Thyroid gland (tissue), 4 donors: ENCODE results near the gene CEP126. TPM values are rescaled to one million over a fixed set of nuclear protein-coding genes. Genes with fewer than 3 reads are reported as not detected.

Experiments
- DNase-seq, 2 donors: peaks; one replicate each; pipeline ENCODE4 v3.0.0-alpha.2; 2019
- H3K27ac ChIP-seq, 3 donors: fragments of 200-600 bp; sonication (generic); 1 replicate in 2 of 3; 2 replicates in 1 of 3; pipeline ENCODE4 v1.5.1; 2016 to 2019; ENCODE audit warnings: mild to moderate bottlenecking in 1 of 3, moderate library complexity in 1 of 3
- H3K27me3 ChIP-seq: fragments of 200-600 bp; sonication (generic); one replicate; pipeline ENCODE4 v1.5.1; 2019
- H3K36me3 ChIP-seq, 2 donors: fragments of 200-600 bp; sonication (generic); one replicate each; pipeline ENCODE4 v1.5.1; 2016 to 2019
- H3K4me1 ChIP-seq, 2 donors: fragments of 200-600 bp; sonication (generic); one replicate each; pipeline ENCODE4 v1.5.1; 2017 to 2019
- H3K4me3 ChIP-seq, 3 donors: fragments of 200-600 bp; sonication (generic); replicated peaks in 1 of 3; 1 replicate in 2 of 3; 2 replicates in 1 of 3; pipeline ENCODE4 v1.5.1; 2016; ENCODE audit warnings: mild to moderate bottlenecking in 1 of 3
- H3K9me3 ChIP-seq: fragments of 200-600 bp; sonication (generic); one replicate; pipeline ENCODE4 v1.5.1; 2017
- POLR2A ChIP-seq, 2 donors: fragments of 450-650 bp; IDR thresholded peaks; one replicate each; pipeline ENCODE4 v1.6.1; 2017; ENCODE audit warnings: antibody characterized with exemption in 2 of 2, mild to moderate bottlenecking in 2 of 2, moderate library complexity in 1 of 2
- WGBS, 2 donors: methylation state at CpG; one replicate each; pipeline ENCODE4 v1.1.5; 2017; 5-methylcytosine and 5-hydroxymethylcytosine counted together
- intact Hi-C: fragments of 100-400 bp; cut with DNase I; formaldehyde crosslinking; loops from one replicate; pipeline ENCODE4 v1.15.1; 2023
- total RNA-seq, 4 donors: library from RNA; depleted of rRNA; stranded (reverse); fragments of >200 nt; gene quantifications; one replicate each; pipeline ENCODE4 v1.2.3, GENCODE V29; 2016
- TF ChIP-seq, protein P1 (sequence below), 6 experiments: fragments of 200-600 bp in 3 of 6; fragments of 450-650 bp in 3 of 6; sonication (generic) in 3 of 6; IDR thresholded peaks; one replicate each; pipeline ENCODE4 v1.5.1; 2016 to 2019; ENCODE audit warnings: antibody characterized with exemption in 6 of 6, mild to moderate bottlenecking in 2 of 6, inconsistent platforms in 1 of 6, moderate library complexity in 1 of 6

CEP126 gene
- total RNA-seq, 4 donors from 2014 or later: 6.3 to 10.6 (median 8.1) TPM

DNA sequence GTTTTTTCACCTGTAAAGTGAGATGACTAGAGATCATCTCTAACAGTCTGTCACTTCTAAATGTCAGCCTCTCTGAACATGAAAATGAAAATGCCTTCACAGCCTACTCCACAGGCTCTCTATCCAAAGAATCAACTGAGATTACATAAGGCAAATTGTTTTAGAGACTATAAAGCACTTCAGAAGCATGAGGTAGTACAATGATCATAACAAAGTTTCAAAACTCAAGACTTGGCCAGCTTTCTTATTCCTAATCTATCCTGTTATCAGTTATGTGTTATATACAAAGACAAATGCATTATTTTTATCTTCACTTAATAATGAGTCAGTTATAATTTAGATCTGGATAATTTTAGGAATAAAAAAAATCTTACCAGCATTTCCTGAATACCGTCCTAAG is 20.3 kb upstream of the CEP126 start:
- no peak for TF ChIP-seq POLR2A (IDR thresholded peaks at IDR 0.05)
- TF ChIP-seq, protein P1, sequence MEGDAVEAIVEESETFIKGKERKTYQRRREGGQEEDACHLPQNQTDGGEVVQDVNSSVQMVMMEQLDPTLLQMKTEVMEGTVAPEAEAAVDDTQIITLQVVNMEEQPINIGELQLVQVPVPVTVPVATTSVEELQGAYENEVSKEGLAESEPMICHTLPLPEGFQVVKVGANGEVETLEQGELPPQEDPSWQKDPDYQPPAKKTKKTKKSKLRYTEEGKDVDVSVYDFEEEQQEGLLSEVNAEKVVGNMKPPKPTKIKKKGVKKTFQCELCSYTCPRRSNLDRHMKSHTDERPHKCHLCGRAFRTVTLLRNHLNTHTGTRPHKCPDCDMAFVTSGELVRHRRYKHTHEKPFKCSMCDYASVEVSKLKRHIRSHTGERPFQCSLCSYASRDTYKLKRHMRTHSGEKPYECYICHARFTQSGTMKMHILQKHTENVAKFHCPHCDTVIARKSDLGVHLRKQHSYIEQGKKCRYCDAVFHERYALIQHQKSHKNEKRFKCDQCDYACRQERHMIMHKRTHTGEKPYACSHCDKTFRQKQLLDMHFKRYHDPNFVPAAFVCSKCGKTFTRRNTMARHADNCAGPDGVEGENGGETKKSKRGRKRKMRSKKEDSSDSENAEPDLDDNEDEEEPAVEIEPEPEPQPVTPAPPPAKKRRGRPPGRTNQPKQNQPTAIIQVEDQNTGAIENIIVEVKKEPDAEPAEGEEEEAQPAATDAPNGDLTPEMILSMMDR (IDR thresholded peaks at IDR 0.05): no peak
- intact Hi-C loops: no loop called here
- Histone ChIP-seq H3K27me3 (no peaks in the 10 kb centered on the region), H3K4me1 (no peaks in the 10 kb centered on the region), H3K27ac (no peak overlapping the region), H3K4me3 (no peak overlapping the region), H3K36me3 (no peaks in the 10 kb centered on the region), H3K9me3 (no peaks in the 10 kb centered on the region)
- WGBS, 2 donors: 78 to 79% methylated on average over 1 of the region's 1 CpG
- DNase-seq: no peak

- H3K4me3 ChIP-seq: no peak overlapping the region
- no peak overlapping the region for H3K27ac ChIP-seq
- DNase-seq: no peak
- 79 to 81% methylated on average over 1 of the region's 1 CpG for WGBS, 2 donors
- no peaks in the 10 kb centered on the region for H3K9me3 ChIP-seq
- H3K4me1 ChIP-seq: no peaks in the 10 kb centered on the region
- no peaks in the 10 kb centered on the region for H3K27me3 ChIP-seq
- intact Hi-C loops: no loop called here
- TF ChIP-seq, protein P1 (IDR thresholded peaks at IDR 0.05): no peak
- TF ChIP-seq POLR2A (IDR thresholded peaks at IDR 0.05): no peak
- no peaks in the 10 kb centered on the region for H3K36me3 ChIP-seq
Measured at GRCh38 chr11:101907815-101908214, 7.0 kb upstream of the CEP126 start.

GRCh38 chr11:101909087-101909486 is 5.7 kb upstream of the CEP126 start:
- WGBS, 2 donors: 93 to 94% methylated on average over 2 of the region's 2 CpGs
- no peak for DNase-seq
- Histone ChIP-seq H3K4me1 (no peaks in the 10 kb centered on the region), H3K36me3 (no peaks in the 10 kb centered on the region), H3K27ac (no peak overlapping the region), H3K4me3 (no peak overlapping the region), H3K27me3 (no peaks in the 10 kb centered on the region), H3K9me3 (no peaks in the 10 kb centered on the region)
- intact Hi-C loops: no loop called here
- TF ChIP-seq, protein P1 (IDR thresholded peaks at IDR 0.05): no peak
- no peak for TF ChIP-seq POLR2A (IDR thresholded peaks at IDR 0.05)

GRCh38 chr11:101912823-101913284 is 2.0 kb upstream of the CEP126 start:
- Histone ChIP-seq H3K27me3 (no peaks in the 10 kb centered on the region), H3K27ac (no peak overlapping the region), H3K36me3 (no peaks in the 10 kb centered on the region), H3K9me3 (no peaks in the 10 kb centered on the region), H3K4me3 (no peak overlapping the region), H3K4me1 (peaks cover 6 to 7% of the 10 kb centered on the region in 2 donors)
- TF ChIP-seq POLR2A (IDR thresholded peaks at IDR 0.05): no peak
- TF ChIP-seq, protein P1 (IDR thresholded peaks at IDR 0.05): no peak
- intact Hi-C loops: no loop called here
- WGBS, 2 donors: 45 to 60% methylated on average over 3 of the region's 3 CpGs
- no peak for DNase-seq

GRCh38 chr11:101913656-101914055 is 1.2 kb upstream of the CEP126 start:
- WGBS, 2 donors: 86 to 87% methylated on average over 5 of the region's 5 CpGs
- peaks cover 6 to 7% of the 10 kb centered on the region in 2 donors for H3K4me1 ChIP-seq
- H3K27ac ChIP-seq: no peak overlapping the region
- intact Hi-C loops: no loop called here
- no peaks in the 10 kb centered on the region for H3K36me3 ChIP-seq
- no peaks in the 10 kb centered on the region for H3K27me3 ChIP-seq
- no peak overlapping the region for H3K4me3 ChIP-seq
- no peaks in the 10 kb centered on the region for H3K9me3 ChIP-seq
- TF ChIP-seq, protein P1 (IDR thresholded peaks at IDR 0.05): no peak
- TF ChIP-seq POLR2A (IDR thresholded peaks at IDR 0.05): no peak
- DNase-seq: no peak
